SU-DHL-6 (cell line): ENCODE results near the gene PTPN12.

Experiments used
- H2AFZ ChIP-seq: fragments of 200-600 bp; sonication (generic); 2 replicates; pipeline ENCODE4 v1.6.1; 2014; ENCODE audit warnings: low read depth, mild to moderate bottlenecking, moderate library complexity, mixed read lengths, antibody characterized with exemption, low read length; ENCODE audit not compliant: severe bottlenecking
- H3F3A ChIP-seq: fragments of 200-600 bp; shearing (Covaris generic); 2 replicates; pipeline ENCODE4 v1.6.0; 2016; ENCODE audit warnings: antibody characterized with exemption, mild to moderate bottlenecking; ENCODE audit not compliant: insufficient read depth
- H3K27ac ChIP-seq: fragments of 200-600 bp; sonication (generic); 2 replicates; pipeline ENCODE4 v1.5.1; 2016; ENCODE audit warnings: low read depth, mild to moderate bottlenecking, low read length, moderate library complexity, mixed read lengths
- H3K27me3 ChIP-seq: fragments of 200-600 bp; sonication (generic), shearing (Covaris generic); 2 replicates; pipeline ENCODE4 v1.6.0; 2014; ENCODE audit warnings: mild to moderate bottlenecking, low read length
- H3K36me3 ChIP-seq: fragments of 200-600 bp; sonication (generic); 2 replicates; pipeline ENCODE4 v1.6.1; 2014; ENCODE audit warnings: mild to moderate bottlenecking, low read length, mixed read lengths
- H3K4me2 ChIP-seq: fragments of 300-600, 200-600 bp; shearing (Covaris generic), sonication (generic); 2 replicates; pipeline ENCODE4 v1.6.0; 2014; ENCODE audit warnings: low read length, low read depth, mild to moderate bottlenecking; ENCODE audit not compliant: poor library complexity, severe bottlenecking
- H3K4me3 ChIP-seq: fragments of 200-600 bp; sonication (generic); 2 replicates; pipeline ENCODE4 v1.5.1; 2014; ENCODE audit warnings: antibody characterized with exemption, low read length, mild to moderate bottlenecking, mixed read lengths; ENCODE audit not compliant: insufficient read depth, poor library complexity, severe bottlenecking
- H3K79me2 ChIP-seq: fragments of 200-600 bp; sonication (generic); 2 replicates; pipeline ENCODE4 v1.6.1; 2014; ENCODE audit warnings: mild to moderate bottlenecking, low read length, moderate library complexity; ENCODE audit not compliant: insufficient read depth
- H3K9ac ChIP-seq: fragments of 200-600 bp; sonication (generic); 2 replicates; pipeline ENCODE4 v1.7.0; 2014; ENCODE audit warnings: mild to moderate bottlenecking, low read length
- H3K9me2 ChIP-seq: fragments of 200-600 bp; sonication (generic); replicated peaks from 2 replicates; pipeline ENCODE4 v1.6.1; 2014; ENCODE audit warnings: low read length; ENCODE audit not compliant: insufficient read depth
- H3K9me3 ChIP-seq: fragments of 200-600 bp; sonication (generic); 2 replicates; pipeline ENCODE4 v1.6.1; 2014; ENCODE audit warnings: low read length, mixed read lengths; ENCODE audit not compliant: insufficient read depth
- H4K20me1 ChIP-seq: fragments of 200-600 bp; sonication (generic); 2 replicates; pipeline ENCODE4 v1.6.1; 2014; ENCODE audit warnings: low read depth, mild to moderate bottlenecking, antibody characterized with exemption, low read length, moderate library complexity, mixed read lengths
- EZH2phosphoT487 ChIP-seq: fragments of 200-600 bp; sonication (generic), shearing (Covaris generic); conservative IDR thresholded peaks from 2 replicates; pipeline ENCODE4 v1.6.1; 2018; ENCODE audit warnings: mild to moderate bottlenecking, antibody characterized with exemption, low read length, moderate library complexity, mixed read lengths
- TF ChIP-seq, protein P1 (sequence below): fragments of 200-600 bp; sonication (generic); IDR thresholded peaks from one replicate; pipeline ENCODE4 v1.5.1; 2017; ENCODE audit warnings: antibody characterized with exemption, mild to moderate bottlenecking, low read length, moderate library complexity; ENCODE audit not compliant: insufficient read depth, poor library complexity, severe bottlenecking

Gene PTPN12

DNA sequence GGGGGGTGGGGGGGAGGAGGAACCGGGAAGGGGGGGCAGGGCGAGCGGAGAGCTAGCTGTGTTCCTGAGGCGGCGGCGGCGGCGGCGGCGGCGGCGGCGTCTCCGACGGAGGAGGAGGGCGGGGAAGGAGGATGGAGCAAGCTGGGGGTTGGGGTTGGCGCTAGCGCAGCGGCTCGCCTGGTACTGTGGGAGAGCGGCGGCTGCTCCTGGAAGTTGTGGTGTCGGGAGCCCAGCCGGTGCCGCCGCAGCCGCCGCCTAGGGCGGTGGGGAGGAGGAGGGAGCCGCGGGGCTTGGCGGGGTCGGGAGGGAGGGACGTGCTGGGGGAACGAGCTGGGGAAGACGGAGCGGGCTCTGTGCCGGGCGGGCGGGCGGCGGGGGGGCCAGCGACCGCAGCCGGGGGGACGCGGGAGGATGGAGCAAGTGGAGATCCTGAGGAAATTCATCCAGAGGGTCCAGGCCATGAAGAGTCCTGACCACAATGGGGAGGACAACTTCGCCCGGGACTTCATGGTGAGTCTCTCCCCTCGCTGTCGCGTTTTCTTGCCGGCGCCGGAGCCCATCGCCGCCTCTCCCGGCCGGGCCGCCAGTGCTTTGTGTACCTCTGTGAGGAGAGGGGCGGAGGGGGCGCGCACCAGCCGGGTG lies at the start of gene PTPN12:
Gene PTPN12, plus strand, starts transcription at position 160 of the 642 bp plus-strand sequence. Its CDS starts 252 bp downstream, at position 412.
- Histone ChIP-seq H3K9me2 (no peaks in the 10 kb centered on the region), H3K4me3 (peak within 1 kb of the TSS; percentile 100), H3K36me3 (no peaks in the 10 kb centered on the region), H3K79me2 (no peaks in the 10 kb centered on the region), H3K27ac (peak within 1 kb of the TSS; percentile 37; the same call in 1 of the 2 replicates), H3F3A (peaks cover 4% of the 10 kb centered on the region), H4K20me1 (no peaks in the 10 kb centered on the region; the same call in 1 of the 2 replicates), H3K27me3 (no peaks in the 10 kb centered on the region), H3K9ac (peak within 1 kb of the TSS; percentile 70), H2AFZ (peak within 1 kb of the TSS; percentile 99), H3K9me3 (no peaks in the 10 kb centered on the region), H3K4me2 (peak within 1 kb of the TSS; percentile 98)
- TF ChIP-seq, protein P1, sequence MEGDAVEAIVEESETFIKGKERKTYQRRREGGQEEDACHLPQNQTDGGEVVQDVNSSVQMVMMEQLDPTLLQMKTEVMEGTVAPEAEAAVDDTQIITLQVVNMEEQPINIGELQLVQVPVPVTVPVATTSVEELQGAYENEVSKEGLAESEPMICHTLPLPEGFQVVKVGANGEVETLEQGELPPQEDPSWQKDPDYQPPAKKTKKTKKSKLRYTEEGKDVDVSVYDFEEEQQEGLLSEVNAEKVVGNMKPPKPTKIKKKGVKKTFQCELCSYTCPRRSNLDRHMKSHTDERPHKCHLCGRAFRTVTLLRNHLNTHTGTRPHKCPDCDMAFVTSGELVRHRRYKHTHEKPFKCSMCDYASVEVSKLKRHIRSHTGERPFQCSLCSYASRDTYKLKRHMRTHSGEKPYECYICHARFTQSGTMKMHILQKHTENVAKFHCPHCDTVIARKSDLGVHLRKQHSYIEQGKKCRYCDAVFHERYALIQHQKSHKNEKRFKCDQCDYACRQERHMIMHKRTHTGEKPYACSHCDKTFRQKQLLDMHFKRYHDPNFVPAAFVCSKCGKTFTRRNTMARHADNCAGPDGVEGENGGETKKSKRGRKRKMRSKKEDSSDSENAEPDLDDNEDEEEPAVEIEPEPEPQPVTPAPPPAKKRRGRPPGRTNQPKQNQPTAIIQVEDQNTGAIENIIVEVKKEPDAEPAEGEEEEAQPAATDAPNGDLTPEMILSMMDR = no peak
- TF ChIP-seq EZH2phosphoT487 = no peak

DNA sequence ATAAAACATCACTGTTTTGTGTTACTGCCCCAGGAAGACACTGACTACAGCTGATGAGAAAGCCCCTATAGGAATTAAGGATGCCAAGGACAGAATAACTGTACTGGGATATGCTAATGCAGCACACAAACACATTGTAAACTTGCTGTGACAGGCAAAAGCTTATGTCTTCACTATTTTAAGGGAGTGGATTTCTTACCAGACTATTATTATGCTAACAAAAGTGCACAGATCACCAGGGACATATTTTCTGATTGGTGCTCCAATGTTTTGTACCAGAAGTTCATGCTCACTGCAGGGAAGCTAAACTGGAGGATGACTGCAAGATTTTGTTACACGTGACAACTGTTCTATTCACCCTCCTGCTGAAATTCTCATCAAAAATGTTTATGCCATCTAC lies 48.1 kb upstream of the PTPN12 start:
- Histone ChIP-seq H3K9ac (no peak overlapping the region), H3K9me3 (no peaks in the 10 kb centered on the region), H4K20me1 (no peaks in the 10 kb centered on the region), H3K4me2 (no peak overlapping the region), H3F3A (no peaks in the 10 kb centered on the region), H3K27me3 (no peaks in the 10 kb centered on the region), H3K27ac (no peak overlapping the region), H2AFZ (no peak overlapping the region), H3K9me2 (no peaks in the 10 kb centered on the region), H3K36me3 (no peaks in the 10 kb centered on the region), H3K4me3 (no peak overlapping the region), H3K79me2 (no peaks in the 10 kb centered on the region)
- TF ChIP-seq, protein P1 = no peak
- no peak for TF ChIP-seq EZH2phosphoT487

DNA sequence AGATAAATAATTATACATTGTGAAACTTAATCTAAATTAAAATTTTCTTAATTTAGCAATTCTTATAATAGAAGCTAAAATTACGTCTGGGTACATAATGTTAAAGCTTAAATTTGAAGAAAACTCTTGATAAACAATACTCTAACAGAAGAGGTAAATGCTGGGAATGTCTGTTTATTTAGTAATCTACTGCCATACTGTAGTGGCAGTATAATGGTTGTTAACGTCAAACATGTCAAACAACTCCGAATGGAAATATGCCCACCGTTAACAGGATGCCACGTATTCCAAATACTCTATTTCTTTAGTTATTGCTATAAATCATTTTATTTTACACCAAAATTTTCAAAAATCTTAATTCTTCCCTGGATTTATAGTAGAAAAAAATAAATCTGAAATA lies 40.0 kb upstream of the PTPN12 start:
- no peaks in the 10 kb centered on the region for H3F3A ChIP-seq
- H3K9me2 ChIP-seq = no peaks in the 10 kb centered on the region
- H3K27me3 ChIP-seq = no peaks in the 10 kb centered on the region
- no peak overlapping the region for H3K9ac ChIP-seq
- TF ChIP-seq, protein P1 = no peak
- no peak for TF ChIP-seq EZH2phosphoT487
- H2AFZ ChIP-seq = no peak overlapping the region
- H4K20me1 ChIP-seq = no peaks in the 10 kb centered on the region
- no peaks in the 10 kb centered on the region for H3K79me2 ChIP-seq
- H3K36me3 ChIP-seq = no peaks in the 10 kb centered on the region
- no peak overlapping the region for H3K4me2 ChIP-seq
- no peaks in the 10 kb centered on the region for H3K9me3 ChIP-seq
- H3K27ac ChIP-seq = no peak overlapping the region
- no peak overlapping the region for H3K4me3 ChIP-seq
